NCI-H2196 (cell line): ENCODE results near the gene PTPN1.
A peak's percentile ranks its signal among the peaks of the same experiment; 100 is the strongest.
"Not testable (repeated sequence)": the region's sequence is repeated elsewhere in the genome, so short reads cannot be mapped to it uniquely, and the experiment has no call there.

Experiments used
- DNase-seq: peaks from one replicate; lab custom pipeline; 2025; ENCODE audit not compliant: unreplicated experiment; lab: John Stamatoyannopoulos, UW

Gene PTPN1

GRCh38 chr20:50552979-50553378 lies 42.8 kb downstream of the PTPN1 start:
- DNase-seq: no peak

- no peak for DNase-seq
Observed at GRCh38 chr20:50554694-50555579, 44.8 kb downstream of the PTPN1 start.

- peak; percentile 11 for DNase-seq
Observed at GRCh38 chr20:50555662-50556061, 45.5 kb downstream of the PTPN1 start.

GRCh38 chr20:50557549-50558134 lies 47.5 kb downstream of the PTPN1 start:
- DNase-seq: no peak

GRCh38 chr20:50558483-50558925 lies 48.3 kb downstream of the PTPN1 start:
- DNase-seq: no peak

- DNase-seq: no peak
Observed at GRCh38 chr20:50559149-50559548, 49.0 kb downstream of the PTPN1 start.

GRCh38 chr20:50559856-50560638 lies 49.9 kb downstream of the PTPN1 start:
- DNase-seq: no peak

GRCh38 chr20:50560867-50561266 lies 50.7 kb downstream of the PTPN1 start:
- DNase-seq: no peak

GRCh38 chr20:50561379-50562078 lies 51.3 kb downstream of the PTPN1 start:
- DNase-seq: no peak

GRCh38 chr20:50562262-50562701 lies 52.1 kb downstream of the PTPN1 start:
- DNase-seq: peak; percentile 61

- no peak for DNase-seq
Observed at GRCh38 chr20:50563133-50563944, 53.2 kb downstream of the PTPN1 start.

GRCh38 chr20:50565383-50565782 lies 55.2 kb downstream of the PTPN1 start:
- DNase-seq: no peak

GRCh38 chr20:50565871-50566270 lies 55.7 kb downstream of the PTPN1 start:
- DNase-seq: no peak

- no peak for DNase-seq
Observed at GRCh38 chr20:50567860-50568548, 57.8 kb downstream of the PTPN1 start.

- DNase-seq: no peak
Observed at GRCh38 chr20:50568549-50568942, 58.4 kb downstream of the PTPN1 start.

GRCh38 chr20:50569487-50569863 lies 59.3 kb downstream of the PTPN1 start:
- DNase-seq: not testable (repeated sequence)

GRCh38 chr20:50569864-50570836 lies 60.0 kb downstream of the PTPN1 start:
- no peak for DNase-seq

- no peak for DNase-seq
Observed at GRCh38 chr20:50571466-50571865, 61.3 kb downstream of the PTPN1 start.
